PC-3 (cell line): Measurements from ENCODE around the gene KCNJ11. TPM values are rescaled to one million over a fixed set of nuclear protein-coding genes. Genes with fewer than 3 reads are reported as not detected.

Source experiments
- ATAC-seq: fragments of 200-7000 bp; cut with Tn5 transposase; 2 replicates; pipeline ENCODE4 v1.9.1; 2020; ENCODE audit warnings: mild to moderate bottlenecking, moderate library complexity
- BruUV-seq: library from RNA; stranded (reverse); fragments of 400-500 nt; replicated peaks from 2 replicates; lab custom pipeline; 2021; lab: Mats Ljungman, UMichigan
- CTCF ChIA-PET: fragments of 300-600 bp; sonication (Branson Sonifier 250); formaldehyde crosslinking; loops from one replicate; lab custom pipeline; 2022; ENCODE audit warnings: antibody characterized with exemption; lab: Charles Lee
- POLR2A ChIA-PET: fragments of 300-600 bp; sonication (Branson Sonifier 250); formaldehyde crosslinking; loops from one replicate; lab custom pipeline; 2022; ENCODE audit warnings: antibody characterized with exemption; ENCODE audit not compliant: unreplicated experiment; lab: Charles Lee
- DNase-seq: peaks from one replicate; pipeline ENCODE4 v3.0.0-alpha.2; 2015
- H2AFZ ChIP-seq: fragments of 300-600 bp; sonication (generic); 2 replicates; pipeline ENCODE4 v1.6.0; 2016; ENCODE audit warnings: antibody characterized with exemption, low read length
- H3F3A ChIP-seq: fragments of 300-600 bp; sonication (generic); one replicate; pipeline ENCODE4 v1.6.0; 2017; ENCODE audit warnings: antibody characterized with exemption, low read length, control low read depth, mild to moderate bottlenecking; ENCODE audit not compliant: unreplicated experiment
- H3K27ac ChIP-seq: fragments of 300-600 bp; sonication (generic); 2 replicates; pipeline ENCODE4 v1.5.1; 2016; ENCODE audit warnings: mild to moderate bottlenecking, low read length
- H3K27me3 ChIP-seq: fragments of 300-600 bp; sonication (generic); 2 replicates; pipeline ENCODE4 v1.6.1; 2016; ENCODE audit warnings: low read length, mixed read lengths
- H3K36me3 ChIP-seq: fragments of 300-600 bp; sonication (generic); 2 replicates; pipeline ENCODE4 v1.6.1; 2016; ENCODE audit warnings: low read depth, mixed run types, low read length, mixed read lengths
- H3K4me1 ChIP-seq: fragments of 300-600 bp; sonication (generic); 2 replicates; pipeline ENCODE4 v1.5.1; 2016; ENCODE audit warnings: low read length; ENCODE audit not compliant: insufficient read depth
- H3K4me2 ChIP-seq: fragments of 300-600 bp; sonication (generic); 2 replicates; pipeline ENCODE4 v1.6.0; 2016; ENCODE audit warnings: low read length
- H3K4me3 ChIP-seq: fragments of 300-600 bp; sonication (generic); 2 replicates; pipeline ENCODE4 v1.5.1; 2016; ENCODE audit warnings: mild to moderate bottlenecking, low read length, mixed read lengths
- H3K79me2 ChIP-seq: fragments of 300-600 bp; sonication (generic); 2 replicates; pipeline ENCODE4 v1.6.1; 2017; ENCODE audit warnings: low read length, mixed read lengths
- H3K9ac ChIP-seq: fragments of 300-600 bp; sonication (generic); 2 replicates; pipeline ENCODE4 v1.6.0; 2016; ENCODE audit warnings: mild to moderate bottlenecking, low read length
- H3K9me2 ChIP-seq: fragments of 300-600 bp; sonication (generic); replicated peaks from 2 replicates; pipeline ENCODE4 v1.6.1; 2016; ENCODE audit warnings: mixed run types, low read length, mixed read lengths
- H3K9me3 ChIP-seq: fragments of 300-600 bp; sonication (generic); 2 replicates; pipeline ENCODE4 v1.6.1; 2016; ENCODE audit warnings: low read length, mixed read lengths
- H4K20me1 ChIP-seq: fragments of 300-600 bp; sonication (generic); 2 replicates; pipeline ENCODE4 v1.6.1; 2016; ENCODE audit warnings: low read length, mixed read lengths
- CTCF ChIP-seq: fragments of 300-600 bp; sonication (generic); conservative IDR thresholded peaks from 2 replicates; pipeline ENCODE4 v1.5.1; 2017; ENCODE audit warnings: antibody characterized with exemption, low read depth, mild to moderate bottlenecking, low read length
- EZH2 ChIP-seq: fragments of 300-600 bp; sonication (generic); IDR thresholded peaks from one replicate; pipeline ENCODE4 v1.6.1; 2017; ENCODE audit warnings: antibody characterized with exemption, mild to moderate bottlenecking, low read length; ENCODE audit not compliant: unreplicated experiment
- EZH2phosphoT487 ChIP-seq: fragments of 300-600 bp; sonication (generic); IDR thresholded peaks from 2 replicates; pipeline ENCODE4 v1.6.1; 2018; ENCODE audit warnings: mild to moderate bottlenecking, antibody characterized with exemption, low read length, borderline replicate concordance
- intact Hi-C: fragments of 100-400 bp; cut with micrococcal nuclease; formaldehyde crosslinking; loops from 2 replicates; pipeline ENCODE4 v1.9.0; 2023
- total RNA-seq: library from RNA; depleted of rRNA; stranded (reverse); fragments of >200 nt; gene quantifications from 2 replicates; pipeline ENCODE4 v1.2.3, GENCODE V29; 2014

KCNJ11 gene
- total RNA-seq, 1 experiment from 2014 or later, result 0.98 TPM

- no peaks in the 10 kb centered on the region for H3K36me3 ChIP-seq
- H3K4me3 ChIP-seq, result no peak overlapping the region
- H3K27me3 ChIP-seq, result no peaks in the 10 kb centered on the region
- H3K79me2 ChIP-seq, result no peaks in the 10 kb centered on the region
- DNase-seq (no peak), ATAC-seq (no peak)
- H3F3A ChIP-seq, result no peaks in the 10 kb centered on the region
- no peaks in the 10 kb centered on the region for H3K9me2 ChIP-seq
- no peak overlapping the region for H2AFZ ChIP-seq
- no TSS peak for BruUV-seq
- ChIA-PET CTCF (no interaction called here), POLR2A (no interaction called here)
- intact Hi-C loops, result no loop called here
- no peak overlapping the region for H3K4me2 ChIP-seq
- H3K4me1 ChIP-seq, result no peaks in the 10 kb centered on the region
- H3K9me3 ChIP-seq, result no peaks in the 10 kb centered on the region
- TF ChIP-seq EZH2phosphoT487, result no peak
- H3K27ac ChIP-seq, result no peak overlapping the region
- no peak overlapping the region for H3K9ac ChIP-seq
- no peaks in the 10 kb centered on the region for H4K20me1 ChIP-seq
Observed at GRCh38 chr11:17395554-17395961, 7.1 kb upstream of the KCNJ11 start.

- Histone ChIP-seq H3K79me2 (no peaks in the 10 kb centered on the region), H3K4me1 (no peaks in the 10 kb centered on the region), H3K9me3 (no peaks in the 10 kb centered on the region), H3K4me2 (no peak overlapping the region), H3K9me2 (no peaks in the 10 kb centered on the region), H3K9ac (no peak overlapping the region), H2AFZ (no peak overlapping the region), H4K20me1 (no peaks in the 10 kb centered on the region), H3K4me3 (no peak overlapping the region), H3K27ac (no peak overlapping the region), H3K36me3 (no peaks in the 10 kb centered on the region), H3K27me3 (no peaks in the 10 kb centered on the region), H3F3A (no peaks in the 10 kb centered on the region)
- no peak for DNase-seq
- POLR2A ChIA-PET, result no interaction called here
- BruUV-seq, result no TSS peak
- CTCF ChIA-PET, result no interaction called here
- no peak for ATAC-seq
- intact Hi-C loops, result no loop called here
- TF ChIP-seq EZH2 (no peak), EZH2phosphoT487 (no peak), CTCF (no peak)
Observed at GRCh38 chr11:17394743-17395390, 6.4 kb upstream of the KCNJ11 start.

- Histone ChIP-seq H3K79me2 (no peaks in the 10 kb centered on the region), H3K9ac (no peak overlapping the region), H3K36me3 (no peaks in the 10 kb centered on the region), H3K27me3 (no peaks in the 10 kb centered on the region), H3F3A (no peaks in the 10 kb centered on the region), H3K4me1 (peaks cover 2% of the 10 kb centered on the region; the same call in 1 of the 2 replicates), H3K9me3 (no peaks in the 10 kb centered on the region), H3K9me2 (no peaks in the 10 kb centered on the region), H3K27ac (no peak overlapping the region), H3K4me3 (no peak overlapping the region), H4K20me1 (no peaks in the 10 kb centered on the region), H3K4me2 (no peak overlapping the region), H2AFZ (no peak overlapping the region)
- ChIA-PET POLR2A (interaction anchor here (0.6 kb wide), 1 partner anchor 10 kb away, joined by 5 read pairs; no protein-coding TSS in a partner anchor), CTCF (no interaction called here)
- no peak for DNase-seq
- TF ChIP-seq CTCF, result no peak
- TF ChIP-seq EZH2, result no peak
- no peak for TF ChIP-seq EZH2phosphoT487
- intact Hi-C loops, result no loop called here
- no peak for ATAC-seq
- no TSS peak for BruUV-seq
Observed at GRCh38 chr11:17393472-17393871, 5.0 kb upstream of the KCNJ11 start.
